ENCODE measurements around the gene LSP1.

LSP1 gene

DNA sequence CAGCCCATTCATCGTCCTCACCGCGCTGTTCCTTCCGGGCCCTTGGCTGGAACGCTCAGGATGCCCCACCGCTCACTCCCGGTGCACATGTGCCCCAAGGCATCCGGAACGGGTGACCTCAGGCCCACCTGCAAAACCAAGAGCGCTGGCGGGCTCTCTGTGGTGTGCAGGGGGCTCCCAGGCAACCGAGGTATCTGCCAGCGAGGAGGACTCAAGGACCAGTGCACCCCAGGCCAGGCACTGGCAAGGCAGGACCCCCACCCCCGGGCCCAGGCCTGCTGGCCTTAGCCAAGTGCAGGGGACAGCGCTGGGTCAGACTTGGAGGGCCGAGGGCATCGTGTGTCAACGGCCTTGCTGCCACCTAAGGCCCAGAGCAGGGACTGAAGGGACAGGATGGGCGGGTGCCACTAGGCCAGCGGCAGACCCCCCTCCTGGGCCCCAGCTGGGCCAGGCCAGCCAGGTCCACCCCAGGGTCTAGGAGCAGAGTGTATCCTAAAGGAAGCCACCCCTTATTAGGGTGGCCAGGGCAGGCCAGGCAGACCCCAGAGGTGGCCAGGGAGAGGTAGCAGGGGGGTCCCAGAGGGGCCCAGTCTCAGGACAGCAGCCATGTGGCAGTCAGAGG, 75.1 kb downstream of the LSP1 start:
- TF ChIP-seq POLR2A (IDR thresholded peaks at IDR 0.05; ENCODE audit: extremely low read depth, insufficient read length) (no peak), MYC (IDR thresholded peaks at IDR 0.05; ENCODE audit: low read depth, low read length) (no peak), MAX (IDR thresholded peaks at IDR 0.05; ENCODE audit: low read depth, low read length) (no peak)
- TF ChIP-seq, protein P1, sequence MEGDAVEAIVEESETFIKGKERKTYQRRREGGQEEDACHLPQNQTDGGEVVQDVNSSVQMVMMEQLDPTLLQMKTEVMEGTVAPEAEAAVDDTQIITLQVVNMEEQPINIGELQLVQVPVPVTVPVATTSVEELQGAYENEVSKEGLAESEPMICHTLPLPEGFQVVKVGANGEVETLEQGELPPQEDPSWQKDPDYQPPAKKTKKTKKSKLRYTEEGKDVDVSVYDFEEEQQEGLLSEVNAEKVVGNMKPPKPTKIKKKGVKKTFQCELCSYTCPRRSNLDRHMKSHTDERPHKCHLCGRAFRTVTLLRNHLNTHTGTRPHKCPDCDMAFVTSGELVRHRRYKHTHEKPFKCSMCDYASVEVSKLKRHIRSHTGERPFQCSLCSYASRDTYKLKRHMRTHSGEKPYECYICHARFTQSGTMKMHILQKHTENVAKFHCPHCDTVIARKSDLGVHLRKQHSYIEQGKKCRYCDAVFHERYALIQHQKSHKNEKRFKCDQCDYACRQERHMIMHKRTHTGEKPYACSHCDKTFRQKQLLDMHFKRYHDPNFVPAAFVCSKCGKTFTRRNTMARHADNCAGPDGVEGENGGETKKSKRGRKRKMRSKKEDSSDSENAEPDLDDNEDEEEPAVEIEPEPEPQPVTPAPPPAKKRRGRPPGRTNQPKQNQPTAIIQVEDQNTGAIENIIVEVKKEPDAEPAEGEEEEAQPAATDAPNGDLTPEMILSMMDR (IDR thresholded peaks at IDR 0.05; ENCODE audit: low read depth, low read length), result no peak
- no peak overlapping the region for H3K4me3 ChIP-seq (ENCODE audit: low read depth, low read length)
- DNase-seq (ENCODE audit: low read depth), result no peak

DNA sequence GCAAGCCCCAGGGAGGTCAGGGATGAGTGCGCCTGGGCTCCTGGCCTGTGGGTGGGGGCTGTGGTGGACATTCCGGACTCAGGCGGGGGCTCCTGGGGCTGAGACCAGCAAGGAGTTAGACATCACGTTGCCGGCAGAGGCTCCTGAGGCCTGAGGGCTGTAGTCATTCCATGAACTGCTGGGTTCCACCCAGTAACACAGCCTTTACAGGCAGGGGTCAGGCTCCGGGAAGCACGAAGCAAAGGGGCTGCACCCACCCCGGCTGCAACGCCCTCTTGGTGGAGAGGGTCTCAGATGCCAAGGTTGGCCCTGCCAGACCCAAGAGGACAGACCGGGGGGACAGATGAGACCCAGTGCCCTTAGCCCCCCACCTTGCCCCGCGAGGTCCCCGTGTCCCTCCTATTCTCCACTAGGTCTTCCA, 75.6 kb downstream of the LSP1 start:
- no peak for DNase-seq (ENCODE audit: low read depth)
- no peak for TF ChIP-seq POLR2A (IDR thresholded peaks at IDR 0.05; ENCODE audit: extremely low read depth, insufficient read length)
- H3K4me3 ChIP-seq (ENCODE audit: low read depth, low read length), result no peak overlapping the region

DNA sequence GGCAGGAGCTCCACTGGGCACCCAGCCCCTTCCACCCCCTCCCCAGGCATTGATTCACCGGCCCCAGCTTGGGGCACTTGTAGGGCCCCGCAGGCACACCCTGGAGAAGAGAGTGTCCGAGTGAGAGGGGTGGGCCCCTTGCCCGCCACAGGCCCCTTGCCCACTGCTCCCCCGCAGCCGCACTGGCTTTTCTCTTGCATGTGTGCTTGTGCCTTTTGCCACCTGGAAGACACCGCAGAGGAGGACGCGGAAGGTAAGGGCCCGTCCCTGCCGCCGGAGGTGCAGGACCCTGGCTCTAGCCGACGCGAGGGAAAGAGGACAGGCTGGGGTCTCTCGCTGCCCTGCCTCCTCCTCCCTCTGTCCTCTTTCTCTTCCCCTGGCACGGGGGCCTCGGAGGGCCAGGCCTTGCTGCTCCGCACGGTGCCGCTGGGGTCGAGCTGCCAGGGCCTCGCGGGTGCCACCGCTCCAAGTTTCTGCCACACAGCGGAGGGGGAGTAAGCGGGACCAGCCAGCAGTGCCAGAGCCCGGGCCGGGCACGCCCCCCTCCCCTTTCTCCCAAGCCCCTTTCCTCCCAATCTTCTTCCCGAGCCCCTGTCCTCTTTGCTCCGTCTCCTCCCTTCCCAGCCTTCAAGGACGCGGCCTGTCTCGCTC, 76.1 kb downstream of the LSP1 start:
- H3K4me3 ChIP-seq (ENCODE audit: low read depth, low read length), result no peak overlapping the region
- TF ChIP-seq POLR2A (IDR thresholded peaks at IDR 0.05; ENCODE audit: extremely low read depth, insufficient read length), result no peak
- no peak for TF ChIP-seq MYC (IDR thresholded peaks at IDR 0.05; ENCODE audit: low read depth, low read length)
- TF ChIP-seq MAX (IDR thresholded peaks at IDR 0.05; ENCODE audit: low read depth, low read length), result no peak
- TF ChIP-seq, protein P1 (IDR thresholded peaks at IDR 0.05; ENCODE audit: low read depth, low read length), result no peak
- DNase-seq (ENCODE audit: low read depth), result no peak

- TF ChIP-seq MAX (IDR thresholded peaks at IDR 0.05; ENCODE audit: low read depth, low read length), result no peak
- no peak for TF ChIP-seq MYC (IDR thresholded peaks at IDR 0.05; ENCODE audit: low read depth, low read length)
- TF ChIP-seq, protein P1 (IDR thresholded peaks at IDR 0.05; ENCODE audit: low read depth, low read length), result no peak
- TF ChIP-seq POLR2A (IDR thresholded peaks at IDR 0.05; ENCODE audit: extremely low read depth, insufficient read length), result no peak
- no peak overlapping the region for H3K4me3 ChIP-seq (ENCODE audit: low read depth, low read length)
- no peak for DNase-seq (ENCODE audit: low read depth)
These were observed 77.0 kb downstream of the LSP1 start for GRCh38 chr11:1929621-1930461.

GRCh38 chr11:1930462-1930830, 77.6 kb downstream of the LSP1 start:
- no peak for DNase-seq (ENCODE audit: low read depth)
- TF ChIP-seq POLR2A (IDR thresholded peaks at IDR 0.05; ENCODE audit: extremely low read depth, insufficient read length) (no peak), MAX (IDR thresholded peaks at IDR 0.05; ENCODE audit: low read depth, low read length) (no peak), MYC (IDR thresholded peaks at IDR 0.05; ENCODE audit: low read depth, low read length) (no peak)
- TF ChIP-seq, protein P1 (IDR thresholded peaks at IDR 0.05; ENCODE audit: low read depth, low read length), result no peak
- no peak overlapping the region for H3K4me3 ChIP-seq (ENCODE audit: low read depth, low read length)

Data from NB4 (cell line).